ENCODE results near the gene ALK. TPM values are rescaled to one million over a fixed set of nuclear protein-coding genes. Genes with fewer than 3 reads are reported as not detected.

ALK gene
- total and polyA plus RNA-seq, 3 experiments from 2014 or later: not detected

GRCh38 chr2:29446847-29447246, 474.5 kb downstream of the ALK start:
- Mint-ChIP-seq H3K9me3 (no peaks in the 10 kb centered on the region), H3K4me3 (no peak overlapping the region), H3K4me1 (no peaks in the 10 kb centered on the region), H3K27ac (no peak overlapping the region), H3K36me3 (no peaks in the 10 kb centered on the region), H3K27me3 (peaks cover 11 to 34% of the 10 kb centered on the region in 2 donors)
- Histone ChIP-seq H3K4me1 (ENCODE audit: insufficient read depth, low read length) (no peaks in the 10 kb centered on the region), H3K36me3 (ENCODE audit: insufficient read depth, low read length) (no peaks in the 10 kb centered on the region), H3K27ac (ENCODE audit: low read depth, low read length) (no peak overlapping the region), H3K9me3 (ENCODE audit: low read length) (no peaks in the 10 kb centered on the region), H3K27me3 (ENCODE audit: insufficient read depth, low read length, poor library complexity, severe bottlenecking) (no peaks in the 10 kb centered on the region), H3K4me3 (ENCODE audit: low read length) (no peak overlapping the region)
- CTCF ChIA-PET: no interaction called here
- DNase-seq: no peak
- POLR2A ChIA-PET: no interaction called here

- no peaks in the 10 kb centered on the region for H3K9me3 ChIP-seq (ENCODE audit: low read length)
- H3K36me3 ChIP-seq (ENCODE audit: insufficient read depth, low read length): no peaks in the 10 kb centered on the region
- H3K4me1 Mint-ChIP-seq: no peaks in the 10 kb centered on the region
- H3K4me1 ChIP-seq (ENCODE audit: insufficient read depth, low read length): no peaks in the 10 kb centered on the region
- H3K4me3 ChIP-seq (ENCODE audit: low read length): no peak overlapping the region
- no peak for DNase-seq
- ChIA-PET POLR2A (no interaction called here), CTCF (no interaction called here)
- no peak overlapping the region for H3K27ac ChIP-seq (ENCODE audit: low read depth, low read length)
- no peaks in the 10 kb centered on the region for H3K9me3 Mint-ChIP-seq
- H3K4me3 Mint-ChIP-seq: no peak overlapping the region
- no peaks in the 10 kb centered on the region for H3K27me3 ChIP-seq (ENCODE audit: insufficient read depth, low read length, poor library complexity, severe bottlenecking)
- peaks cover 14 to 44% of the 10 kb centered on the region in 2 donors for H3K27me3 Mint-ChIP-seq
- no peak overlapping the region for H3K27ac Mint-ChIP-seq
- no peaks in the 10 kb centered on the region for H3K36me3 Mint-ChIP-seq
Observed at GRCh38 chr2:29444150-29444549, 477.2 kb downstream of the ALK start.

GRCh38 chr2:29443627-29444026, 477.8 kb downstream of the ALK start:
- Histone ChIP-seq H3K4me3 (ENCODE audit: low read length) (no peak overlapping the region), H3K27me3 (ENCODE audit: insufficient read depth, low read length, poor library complexity, severe bottlenecking) (no peaks in the 10 kb centered on the region), H3K9me3 (ENCODE audit: low read length) (no peaks in the 10 kb centered on the region), H3K4me1 (ENCODE audit: insufficient read depth, low read length) (no peaks in the 10 kb centered on the region), H3K27ac (ENCODE audit: low read depth, low read length) (no peak overlapping the region), H3K36me3 (ENCODE audit: insufficient read depth, low read length) (no peaks in the 10 kb centered on the region)
- no peaks in the 10 kb centered on the region for H3K9me3 Mint-ChIP-seq
- CTCF ChIA-PET: no interaction called here
- H3K27me3 Mint-ChIP-seq: peaks cover 14 to 40% of the 10 kb centered on the region in 2 donors
- H3K4me1 Mint-ChIP-seq: no peaks in the 10 kb centered on the region
- H3K4me3 Mint-ChIP-seq: no peak overlapping the region
- DNase-seq: no peak
- H3K27ac Mint-ChIP-seq: no peak overlapping the region
- POLR2A ChIA-PET: no interaction called here
- no peaks in the 10 kb centered on the region for H3K36me3 Mint-ChIP-seq

GRCh38 chr2:29443151-29443550, 478.2 kb downstream of the ALK start:
- Mint-ChIP-seq H3K27me3 (peaks cover 14 to 40% of the 10 kb centered on the region in 2 donors), H3K4me1 (no peaks in the 10 kb centered on the region), H3K9me3 (no peaks in the 10 kb centered on the region), H3K27ac (no peak overlapping the region), H3K36me3 (no peaks in the 10 kb centered on the region), H3K4me3 (no peak overlapping the region)
- no peaks in the 10 kb centered on the region for H3K36me3 ChIP-seq (ENCODE audit: insufficient read depth, low read length)
- H3K9me3 ChIP-seq (ENCODE audit: low read length): no peaks in the 10 kb centered on the region
- no peak overlapping the region for H3K4me3 ChIP-seq (ENCODE audit: low read length)
- no peaks in the 10 kb centered on the region for H3K27me3 ChIP-seq (ENCODE audit: insufficient read depth, low read length, poor library complexity, severe bottlenecking)
- no peak overlapping the region for H3K27ac ChIP-seq (ENCODE audit: low read depth, low read length)
- no peak for DNase-seq
- H3K4me1 ChIP-seq (ENCODE audit: insufficient read depth, low read length): no peaks in the 10 kb centered on the region
- CTCF ChIA-PET: no interaction called here
- POLR2A ChIA-PET: no interaction called here

- no peak overlapping the region for H3K27ac Mint-ChIP-seq
- no peaks in the 10 kb centered on the region for H3K36me3 Mint-ChIP-seq
- Histone ChIP-seq H3K9me3 (ENCODE audit: low read length) (no peaks in the 10 kb centered on the region), H3K27ac (ENCODE audit: low read depth, low read length) (no peak overlapping the region), H3K27me3 (ENCODE audit: insufficient read depth, low read length, poor library complexity, severe bottlenecking) (no peaks in the 10 kb centered on the region), H3K4me1 (ENCODE audit: insufficient read depth, low read length) (no peaks in the 10 kb centered on the region), H3K4me3 (ENCODE audit: low read length) (no peak overlapping the region), H3K36me3 (ENCODE audit: insufficient read depth, low read length) (no peaks in the 10 kb centered on the region)
- ChIA-PET CTCF (no interaction called here), POLR2A (no interaction called here)
- no peaks in the 10 kb centered on the region for H3K4me1 Mint-ChIP-seq
- no peaks in the 10 kb centered on the region for H3K9me3 Mint-ChIP-seq
- H3K4me3 Mint-ChIP-seq: no peak overlapping the region
- peaks cover 14 to 51% of the 10 kb centered on the region in 2 donors for H3K27me3 Mint-ChIP-seq
- no peak for DNase-seq
Observed at GRCh38 chr2:29440921-29441623, 480.3 kb downstream of the ALK start.

GRCh38 chr2:29433920-29434319, 487.5 kb downstream of the ALK start:
- DNase-seq: no peak
- POLR2A ChIA-PET: no interaction called here
- H3K36me3 ChIP-seq (ENCODE audit: insufficient read depth, low read length): no peaks in the 10 kb centered on the region

GRCh38 chr2:29433128-29433527, 488.3 kb downstream of the ALK start:
- Histone ChIP-seq H3K27me3 (ENCODE audit: insufficient read depth, low read length, poor library complexity, severe bottlenecking) (no peaks in the 10 kb centered on the region), H3K4me3 (ENCODE audit: low read length) (no peak overlapping the region), H3K27ac (ENCODE audit: low read depth, low read length) (no peak overlapping the region), H3K4me1 (ENCODE audit: insufficient read depth, low read length) (no peaks in the 10 kb centered on the region), H3K36me3 (ENCODE audit: insufficient read depth, low read length) (no peaks in the 10 kb centered on the region), H3K9me3 (ENCODE audit: low read length) (no peaks in the 10 kb centered on the region)
- no peak for DNase-seq
- Mint-ChIP-seq H3K36me3 (no peaks in the 10 kb centered on the region), H3K4me3 (no peak overlapping the region), H3K27ac (no peak overlapping the region), H3K27me3 (peaks cover 2 to 24% of the 10 kb centered on the region in 2 donors), H3K4me1 (no peaks in the 10 kb centered on the region), H3K9me3 (no peaks in the 10 kb centered on the region)
- CTCF ChIA-PET: no interaction called here
- POLR2A ChIA-PET: no interaction called here

More at GRCh38 chr2:29433920-29434319, 487.5 kb downstream of the ALK start:
- Histone ChIP-seq H3K4me3 (ENCODE audit: low read length) (no peak overlapping the region), H3K27me3 (ENCODE audit: insufficient read depth, low read length, poor library complexity, severe bottlenecking) (no peaks in the 10 kb centered on the region), H3K27ac (ENCODE audit: low read depth, low read length) (no peak overlapping the region), H3K4me1 (ENCODE audit: insufficient read depth, low read length) (no peaks in the 10 kb centered on the region), H3K9me3 (ENCODE audit: low read length) (no peaks in the 10 kb centered on the region)
- Mint-ChIP-seq H3K27ac (no peak overlapping the region), H3K36me3 (no peaks in the 10 kb centered on the region), H3K4me3 (no peak overlapping the region), H3K4me1 (no peaks in the 10 kb centered on the region), H3K9me3 (no peaks in the 10 kb centered on the region), H3K27me3 (peaks cover 2 to 24% of the 10 kb centered on the region in 2 donors)
- CTCF ChIA-PET: no interaction called here

- Mint-ChIP-seq H3K4me3 (no peak overlapping the region), H3K9me3 (no peaks in the 10 kb centered on the region)
Observed at GRCh38 chr2:29431485-29431884, 489.9 kb downstream of the ALK start.

More at GRCh38 chr2:29431485-29431884, 489.9 kb downstream of the ALK start:
- Mint-ChIP-seq H3K27me3 (peaks cover 2 to 16% of the 10 kb centered on the region in 2 donors), H3K4me1 (no peaks in the 10 kb centered on the region), H3K36me3 (no peaks in the 10 kb centered on the region), H3K27ac (no peak overlapping the region)
- H3K4me1 ChIP-seq (ENCODE audit: insufficient read depth, low read length): no peaks in the 10 kb centered on the region
- CTCF ChIA-PET: no interaction called here
- H3K27ac ChIP-seq (ENCODE audit: low read depth, low read length): no peak overlapping the region
- no peaks in the 10 kb centered on the region for H3K36me3 ChIP-seq (ENCODE audit: insufficient read depth, low read length)
- no peaks in the 10 kb centered on the region for H3K9me3 ChIP-seq (ENCODE audit: low read length)
- H3K27me3 ChIP-seq (ENCODE audit: insufficient read depth, low read length, poor library complexity, severe bottlenecking): no peaks in the 10 kb centered on the region
- no peak for DNase-seq
- POLR2A ChIA-PET: no interaction called here
- H3K4me3 ChIP-seq (ENCODE audit: low read length): no peak overlapping the region
